ENCODE results near the gene HEYL. TPM values are rescaled to one million over a fixed set of nuclear protein-coding genes. Genes with fewer than 3 reads are reported as not detected.

HEYL gene
- total RNA-seq, 1 donor from 2014 or later, result 1.1 TPM

- H3K27me3 ChIP-seq (ENCODE audit: insufficient read depth, low read length), result peaks cover 24% of the 10 kb centered on the region
- H4K20me1 ChIP-seq (ENCODE audit: insufficient read depth, low read length), result no peaks in the 10 kb centered on the region
- peaks cover 6% of the 10 kb centered on the region for H3K36me3 Mint-ChIP-seq (ENCODE audit: low read depth, unreplicated experiment)
- H3K9me3 ChIP-seq (ENCODE audit: insufficient read depth, low read depth, low read length), result no peaks in the 10 kb centered on the region
- H3K27ac Mint-ChIP-seq (ENCODE audit: unreplicated experiment), result no peak overlapping the region
- no peaks in the 10 kb centered on the region for H3K4me1 ChIP-seq (ENCODE audit: insufficient read depth, low read length)
- no peaks in the 10 kb centered on the region for H3K79me2 ChIP-seq (ENCODE audit: insufficient read depth, low read length)
- no peak overlapping the region for H3K4me2 ChIP-seq (ENCODE audit: low read length)
- FAIRE-seq (no peak), DNase-seq (ENCODE audit: low read depth) (no peak)
- H3K9me3 Mint-ChIP-seq (ENCODE audit: unreplicated experiment), result peaks cover 4% of the 10 kb centered on the region
- H3K4me1 Mint-ChIP-seq (ENCODE audit: low read depth, unreplicated experiment), result peaks cover 12% of the 10 kb centered on the region
- H3K27me3 Mint-ChIP-seq (ENCODE audit: low read depth, unreplicated experiment), result peaks cover 27% of the 10 kb centered on the region
- no peak overlapping the region for H3K4me3 Mint-ChIP-seq (ENCODE audit: unreplicated experiment)
- no peak overlapping the region for H3K4me3 ChIP-seq (ENCODE audit: insufficient read depth, low read depth, low read length)
- no peak overlapping the region for H2AFZ ChIP-seq (ENCODE audit: low read depth, low read length)
- no peaks in the 10 kb centered on the region for H3K36me3 ChIP-seq (ENCODE audit: insufficient read depth, low read length)
- no peak overlapping the region for H3K27ac ChIP-seq (ENCODE audit: low read depth, low read length)
- TF ChIP-seq CTCF (IDR thresholded peaks at IDR 0.05; ENCODE audit: insufficient read depth, low read depth, low read length) (no peak), EZH2 (IDR thresholded peaks at IDR 0.05; ENCODE audit: insufficient read depth, low read length) (no peak)
- H3K9ac ChIP-seq (ENCODE audit: low read length), result no peak overlapping the region
These were observed 16.4 kb downstream of the HEYL start for GRCh38 chr1:39623053-39623452.

GRCh38 chr1:39622427-39622826 lies 17.0 kb downstream of the HEYL start:
- Histone ChIP-seq H3K9me3 (ENCODE audit: insufficient read depth, low read depth, low read length) (no peaks in the 10 kb centered on the region), H2AFZ (ENCODE audit: low read depth, low read length) (no peak overlapping the region), H3K36me3 (ENCODE audit: insufficient read depth, low read length) (no peaks in the 10 kb centered on the region), H3K27me3 (ENCODE audit: insufficient read depth, low read length) (peaks cover 18% of the 10 kb centered on the region), H3K4me3 (ENCODE audit: insufficient read depth, low read depth, low read length) (no peak overlapping the region), H3K79me2 (ENCODE audit: insufficient read depth, low read length) (no peaks in the 10 kb centered on the region), H3K4me2 (ENCODE audit: low read length) (no peak overlapping the region), H3K9ac (ENCODE audit: low read length) (no peak overlapping the region), H4K20me1 (ENCODE audit: insufficient read depth, low read length) (no peaks in the 10 kb centered on the region), H3K27ac (ENCODE audit: low read depth, low read length) (no peak overlapping the region), H3K4me1 (ENCODE audit: insufficient read depth, low read length) (no peaks in the 10 kb centered on the region)
- Mint-ChIP-seq H3K9me3 (ENCODE audit: unreplicated experiment) (peaks cover 6% of the 10 kb centered on the region), H3K4me3 (ENCODE audit: unreplicated experiment) (no peak overlapping the region), H3K27me3 (ENCODE audit: low read depth, unreplicated experiment) (peaks cover 26% of the 10 kb centered on the region), H3K4me1 (ENCODE audit: low read depth, unreplicated experiment) (peaks cover 12% of the 10 kb centered on the region), H3K27ac (ENCODE audit: unreplicated experiment) (no peak overlapping the region), H3K36me3 (ENCODE audit: low read depth, unreplicated experiment) (peaks cover 6% of the 10 kb centered on the region)
- TF ChIP-seq CTCF (IDR thresholded peaks at IDR 0.05; ENCODE audit: insufficient read depth, low read depth, low read length) (no peak), EZH2 (IDR thresholded peaks at IDR 0.05; ENCODE audit: insufficient read depth, low read length) (no peak)
- FAIRE-seq, result no peak
- no peak for DNase-seq (ENCODE audit: low read depth)

- H3K4me1 Mint-ChIP-seq (ENCODE audit: low read depth, unreplicated experiment), result peaks cover 11% of the 10 kb centered on the region
- Histone ChIP-seq H3K4me3 (ENCODE audit: insufficient read depth, low read depth, low read length) (no peak overlapping the region), H3K4me1 (ENCODE audit: insufficient read depth, low read length) (no peaks in the 10 kb centered on the region), H3K79me2 (ENCODE audit: insufficient read depth, low read length) (no peaks in the 10 kb centered on the region), H3K9ac (ENCODE audit: low read length) (no peak overlapping the region), H4K20me1 (ENCODE audit: insufficient read depth, low read length) (no peaks in the 10 kb centered on the region), H3K9me3 (ENCODE audit: insufficient read depth, low read depth, low read length) (no peaks in the 10 kb centered on the region), H3K36me3 (ENCODE audit: insufficient read depth, low read length) (no peaks in the 10 kb centered on the region), H3K4me2 (ENCODE audit: low read length) (no peak overlapping the region), H3K27ac (ENCODE audit: low read depth, low read length) (no peak overlapping the region), H3K27me3 (ENCODE audit: insufficient read depth, low read length) (peaks cover 14% of the 10 kb centered on the region), H2AFZ (ENCODE audit: low read depth, low read length) (no peak overlapping the region)
- no peak overlapping the region for H3K4me3 Mint-ChIP-seq (ENCODE audit: unreplicated experiment)
- FAIRE-seq (no peak), DNase-seq (ENCODE audit: low read depth) (no peak)
- no peak for TF ChIP-seq CTCF (IDR thresholded peaks at IDR 0.05; ENCODE audit: insufficient read depth, low read depth, low read length)
- TF ChIP-seq EZH2 (IDR thresholded peaks at IDR 0.05; ENCODE audit: insufficient read depth, low read length), result no peak
- H3K9me3 Mint-ChIP-seq (ENCODE audit: unreplicated experiment), result peaks cover 6% of the 10 kb centered on the region
- no peaks in the 10 kb centered on the region for H3K36me3 Mint-ChIP-seq (ENCODE audit: low read depth, unreplicated experiment)
- peaks cover 24% of the 10 kb centered on the region for H3K27me3 Mint-ChIP-seq (ENCODE audit: low read depth, unreplicated experiment)
- H3K27ac Mint-ChIP-seq (ENCODE audit: unreplicated experiment), result no peak overlapping the region
These were observed 18.7 kb downstream of the HEYL start for GRCh38 chr1:39620659-39621165.
